ENCODE measurements around the gene DNAJC1. TPM values are rescaled to one million over a fixed set of nuclear protein-coding genes. Genes with fewer than 3 reads are reported as not detected.

DNAJC1 gene
- total RNA-seq, 1 experiment from 2014 or later = 19.1 TPM

DNA sequence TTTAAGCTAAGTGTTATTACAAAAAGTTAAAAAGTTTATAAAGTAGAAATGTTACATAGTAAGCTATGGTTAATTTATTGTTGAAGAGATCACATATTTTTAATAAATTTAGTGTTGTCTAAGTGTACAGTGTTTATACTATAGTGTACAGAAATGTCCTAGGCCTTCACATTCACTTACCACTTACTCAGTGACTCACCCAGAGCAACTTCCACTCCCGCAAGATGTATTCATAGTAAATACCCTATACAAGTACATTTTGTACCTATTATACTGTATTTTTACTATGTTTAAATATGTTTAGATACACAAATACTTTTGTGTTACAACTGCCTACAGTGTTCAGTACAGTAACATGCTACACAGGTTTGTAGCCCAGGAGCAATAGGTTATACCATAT, 69.2 kb downstream of the DNAJC1 start:
- Histone ChIP-seq H4K20me1 (ENCODE audit: insufficient read depth) (no peaks in the 10 kb centered on the region), H3K27ac (no peak overlapping the region), H3K27me3 (ENCODE audit: insufficient read depth, low read depth) (no peaks in the 10 kb centered on the region), H2AFZ (no peak overlapping the region), H3K9me3 (ENCODE audit: insufficient read depth, low read depth) (peaks cover 5% of the 10 kb centered on the region), H3K9me2 (ENCODE audit: insufficient read depth) (no peaks in the 10 kb centered on the region), H3F3A (ENCODE audit: insufficient read depth, low read depth) (no peaks in the 10 kb centered on the region), H3K4me2 (no peak overlapping the region), H3K36me3 (ENCODE audit: low read depth) (no peaks in the 10 kb centered on the region), H3K4me3 (no peak overlapping the region), H3K79me2 (ENCODE audit: low read depth) (no peaks in the 10 kb centered on the region), H3K4me1 (replicated peaks; ENCODE audit: insufficient read depth) (no peaks in the 10 kb centered on the region)
- TF ChIP-seq, protein P1, sequence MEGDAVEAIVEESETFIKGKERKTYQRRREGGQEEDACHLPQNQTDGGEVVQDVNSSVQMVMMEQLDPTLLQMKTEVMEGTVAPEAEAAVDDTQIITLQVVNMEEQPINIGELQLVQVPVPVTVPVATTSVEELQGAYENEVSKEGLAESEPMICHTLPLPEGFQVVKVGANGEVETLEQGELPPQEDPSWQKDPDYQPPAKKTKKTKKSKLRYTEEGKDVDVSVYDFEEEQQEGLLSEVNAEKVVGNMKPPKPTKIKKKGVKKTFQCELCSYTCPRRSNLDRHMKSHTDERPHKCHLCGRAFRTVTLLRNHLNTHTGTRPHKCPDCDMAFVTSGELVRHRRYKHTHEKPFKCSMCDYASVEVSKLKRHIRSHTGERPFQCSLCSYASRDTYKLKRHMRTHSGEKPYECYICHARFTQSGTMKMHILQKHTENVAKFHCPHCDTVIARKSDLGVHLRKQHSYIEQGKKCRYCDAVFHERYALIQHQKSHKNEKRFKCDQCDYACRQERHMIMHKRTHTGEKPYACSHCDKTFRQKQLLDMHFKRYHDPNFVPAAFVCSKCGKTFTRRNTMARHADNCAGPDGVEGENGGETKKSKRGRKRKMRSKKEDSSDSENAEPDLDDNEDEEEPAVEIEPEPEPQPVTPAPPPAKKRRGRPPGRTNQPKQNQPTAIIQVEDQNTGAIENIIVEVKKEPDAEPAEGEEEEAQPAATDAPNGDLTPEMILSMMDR (conservative IDR thresholded peaks at IDR 0.05) = no peak
- TF ChIP-seq EZH2 (IDR thresholded peaks at IDR 0.05; ENCODE audit: low read depth) = no peak
- CTCF ChIA-PET = no interaction called here
- BruUV-seq (replicated peaks) = no TSS peak
- no peak for DNase-seq
- POLR2A ChIA-PET (ENCODE audit: unreplicated experiment) = no interaction called here
- intact Hi-C loops (cut with micrococcal nuclease; ENCODE audit: unreplicated experiment) = no loop called here

DNA sequence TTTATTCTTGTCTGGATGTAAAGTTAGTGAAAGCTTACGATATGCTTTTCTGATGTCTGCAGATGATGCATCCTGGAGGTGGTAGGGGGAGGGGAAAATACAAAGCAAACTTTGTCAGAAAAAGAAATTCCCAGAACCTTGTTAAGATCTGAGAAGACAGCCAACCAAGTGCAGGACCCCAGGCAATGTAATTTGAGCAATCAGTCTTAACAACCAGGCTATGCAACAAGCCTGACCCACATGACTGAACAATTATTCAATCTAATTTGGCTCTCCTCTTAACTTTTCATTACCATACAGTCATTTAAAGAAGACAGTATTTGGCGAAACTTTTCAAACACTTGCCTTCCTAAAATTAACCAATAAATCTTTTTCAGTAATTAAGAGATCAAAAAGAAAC, 74.5 kb downstream of the DNAJC1 start:
- TF ChIP-seq, protein P1 (conservative IDR thresholded peaks at IDR 0.05) = no peak
- no peak for TF ChIP-seq EZH2 (IDR thresholded peaks at IDR 0.05; ENCODE audit: low read depth)
- ChIA-PET POLR2A (ENCODE audit: unreplicated experiment) (no interaction called here), CTCF (no interaction called here)
- H3K4me1 ChIP-seq (replicated peaks; ENCODE audit: insufficient read depth) = peaks cover 27% of the 10 kb centered on the region
- no peaks in the 10 kb centered on the region for H3K9me2 ChIP-seq (ENCODE audit: insufficient read depth)
- H2AFZ ChIP-seq = no peak overlapping the region
- H3K9me3 ChIP-seq (ENCODE audit: insufficient read depth, low read depth) = no peaks in the 10 kb centered on the region
- intact Hi-C loops (cut with micrococcal nuclease; ENCODE audit: unreplicated experiment) = no loop called here
- no peaks in the 10 kb centered on the region for H3K36me3 ChIP-seq (ENCODE audit: low read depth)
- H4K20me1 ChIP-seq (ENCODE audit: insufficient read depth) = no peaks in the 10 kb centered on the region
- no peaks in the 10 kb centered on the region for H3K27me3 ChIP-seq (ENCODE audit: insufficient read depth, low read depth)
- no peaks in the 10 kb centered on the region for H3K79me2 ChIP-seq (ENCODE audit: low read depth)
- DNase-seq = no peak
- H3K4me3 ChIP-seq = no peak overlapping the region
- BruUV-seq (replicated peaks) = no TSS peak
- H3K4me2 ChIP-seq = no peak overlapping the region
- peaks cover 16% of the 10 kb centered on the region for H3F3A ChIP-seq (ENCODE audit: insufficient read depth, low read depth)
- no peak overlapping the region for H3K27ac ChIP-seq

DNA sequence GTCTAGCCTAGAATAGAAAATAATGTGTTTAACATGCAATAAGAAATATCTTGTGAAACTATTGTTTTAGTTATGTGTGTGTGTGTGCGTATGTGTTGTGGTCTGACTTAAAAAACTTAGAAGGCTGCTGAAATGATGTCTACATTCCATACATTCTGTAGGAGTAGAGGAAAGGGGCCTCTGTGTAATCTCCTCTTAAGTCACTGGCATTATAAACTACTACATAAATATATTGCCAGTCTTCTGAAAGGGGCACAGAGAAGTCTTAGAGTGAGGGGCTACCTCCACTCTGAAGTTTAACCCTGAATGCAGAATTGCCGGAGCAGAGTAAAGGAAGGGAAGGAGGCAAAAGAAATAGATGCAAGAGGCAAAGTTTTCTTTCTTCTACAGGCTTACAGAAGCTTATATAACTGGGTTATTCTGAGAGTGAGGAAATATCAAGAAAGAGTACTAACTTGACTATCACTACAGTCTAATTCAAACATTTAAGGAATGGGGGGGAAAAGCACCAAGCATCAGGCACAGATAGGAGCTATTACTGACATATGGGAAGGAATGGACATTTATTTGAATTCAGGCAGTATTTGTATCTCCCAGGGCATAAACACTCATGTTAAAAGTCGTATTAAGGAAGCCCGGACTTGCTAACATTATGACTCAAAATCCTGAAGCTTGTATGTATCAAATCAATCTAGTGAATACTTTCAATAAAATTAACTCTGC, 75.7 kb downstream of the DNAJC1 start:
- Histone ChIP-seq H3K36me3 (ENCODE audit: low read depth) (no peaks in the 10 kb centered on the region), H3K4me1 (replicated peaks; ENCODE audit: insufficient read depth) (peaks cover 27% of the 10 kb centered on the region), H3K79me2 (ENCODE audit: low read depth) (no peaks in the 10 kb centered on the region), H4K20me1 (ENCODE audit: insufficient read depth) (no peaks in the 10 kb centered on the region), H3K4me2 (0 out of 2 replicates have a peak overlapping the region, but pooled peaks have one; percentile 20), H3F3A (ENCODE audit: insufficient read depth, low read depth) (peaks cover 16% of the 10 kb centered on the region), H3K27me3 (ENCODE audit: insufficient read depth, low read depth) (no peaks in the 10 kb centered on the region), H3K9me2 (ENCODE audit: insufficient read depth) (no peaks in the 10 kb centered on the region), H3K27ac (no peak overlapping the region), H3K9me3 (ENCODE audit: insufficient read depth, low read depth) (no peaks in the 10 kb centered on the region), H2AFZ (no peak overlapping the region), H3K4me3 (no peak overlapping the region)
- peak in 1 of 2 experiments; percentile 47 for DNase-seq
- no peak for TF ChIP-seq EZH2 (IDR thresholded peaks at IDR 0.05; ENCODE audit: low read depth)
- TF ChIP-seq, protein P1 (conservative IDR thresholded peaks at IDR 0.05) = no peak
- ChIA-PET CTCF (no interaction called here), POLR2A (ENCODE audit: unreplicated experiment) (no interaction called here)
- intact Hi-C loops (cut with micrococcal nuclease; ENCODE audit: unreplicated experiment) = no loop called here
- no TSS peak for BruUV-seq (replicated peaks)
